SU-DHL-6 (cell line): ENCODE results near the gene INVS.
A peak's percentile ranks its signal among the peaks of the same experiment; 100 is the strongest.

Experiments used
- H2AFZ ChIP-seq: fragments of 200-600 bp; sonication (generic); 2 replicates; pipeline ENCODE4 v1.6.1; 2014; ENCODE audit warnings: low read depth, mild to moderate bottlenecking, moderate library complexity, mixed read lengths, antibody characterized with exemption, low read length; ENCODE audit not compliant: severe bottlenecking
- H3F3A ChIP-seq: fragments of 200-600 bp; shearing (Covaris generic); 2 replicates; pipeline ENCODE4 v1.6.0; 2016; ENCODE audit warnings: antibody characterized with exemption, mild to moderate bottlenecking; ENCODE audit not compliant: insufficient read depth
- H3K27ac ChIP-seq: fragments of 200-600 bp; sonication (generic); 2 replicates; pipeline ENCODE4 v1.5.1; 2016; ENCODE audit warnings: low read depth, mild to moderate bottlenecking, low read length, moderate library complexity, mixed read lengths
- H3K27me3 ChIP-seq: fragments of 200-600 bp; sonication (generic), shearing (Covaris generic); 2 replicates; pipeline ENCODE4 v1.6.0; 2014; ENCODE audit warnings: mild to moderate bottlenecking, low read length
- H3K36me3 ChIP-seq: fragments of 200-600 bp; sonication (generic); 2 replicates; pipeline ENCODE4 v1.6.1; 2014; ENCODE audit warnings: mild to moderate bottlenecking, low read length, mixed read lengths
- H3K4me2 ChIP-seq: fragments of 300-600, 200-600 bp; shearing (Covaris generic), sonication (generic); 2 replicates; pipeline ENCODE4 v1.6.0; 2014; ENCODE audit warnings: low read length, low read depth, mild to moderate bottlenecking; ENCODE audit not compliant: poor library complexity, severe bottlenecking
- H3K4me3 ChIP-seq: fragments of 200-600 bp; sonication (generic); 2 replicates; pipeline ENCODE4 v1.5.1; 2014; ENCODE audit warnings: antibody characterized with exemption, low read length, mild to moderate bottlenecking, mixed read lengths; ENCODE audit not compliant: insufficient read depth, poor library complexity, severe bottlenecking
- H3K79me2 ChIP-seq: fragments of 200-600 bp; sonication (generic); 2 replicates; pipeline ENCODE4 v1.6.1; 2014; ENCODE audit warnings: mild to moderate bottlenecking, low read length, moderate library complexity; ENCODE audit not compliant: insufficient read depth
- H3K9ac ChIP-seq: fragments of 200-600 bp; sonication (generic); 2 replicates; pipeline ENCODE4 v1.7.0; 2014; ENCODE audit warnings: mild to moderate bottlenecking, low read length
- H3K9me2 ChIP-seq: fragments of 200-600 bp; sonication (generic); replicated peaks from 2 replicates; pipeline ENCODE4 v1.6.1; 2014; ENCODE audit warnings: low read length; ENCODE audit not compliant: insufficient read depth
- H3K9me3 ChIP-seq: fragments of 200-600 bp; sonication (generic); 2 replicates; pipeline ENCODE4 v1.6.1; 2014; ENCODE audit warnings: low read length, mixed read lengths; ENCODE audit not compliant: insufficient read depth
- H4K20me1 ChIP-seq: fragments of 200-600 bp; sonication (generic); 2 replicates; pipeline ENCODE4 v1.6.1; 2014; ENCODE audit warnings: low read depth, mild to moderate bottlenecking, antibody characterized with exemption, low read length, moderate library complexity, mixed read lengths
- EZH2phosphoT487 ChIP-seq: fragments of 200-600 bp; sonication (generic), shearing (Covaris generic); conservative IDR thresholded peaks from 2 replicates; pipeline ENCODE4 v1.6.1; 2018; ENCODE audit warnings: mild to moderate bottlenecking, antibody characterized with exemption, low read length, moderate library complexity, mixed read lengths
- TF ChIP-seq, protein P1 (sequence below): fragments of 200-600 bp; sonication (generic); IDR thresholded peaks from one replicate; pipeline ENCODE4 v1.5.1; 2017; ENCODE audit warnings: antibody characterized with exemption, mild to moderate bottlenecking, low read length, moderate library complexity; ENCODE audit not compliant: insufficient read depth, poor library complexity, severe bottlenecking

INVS gene

DNA sequence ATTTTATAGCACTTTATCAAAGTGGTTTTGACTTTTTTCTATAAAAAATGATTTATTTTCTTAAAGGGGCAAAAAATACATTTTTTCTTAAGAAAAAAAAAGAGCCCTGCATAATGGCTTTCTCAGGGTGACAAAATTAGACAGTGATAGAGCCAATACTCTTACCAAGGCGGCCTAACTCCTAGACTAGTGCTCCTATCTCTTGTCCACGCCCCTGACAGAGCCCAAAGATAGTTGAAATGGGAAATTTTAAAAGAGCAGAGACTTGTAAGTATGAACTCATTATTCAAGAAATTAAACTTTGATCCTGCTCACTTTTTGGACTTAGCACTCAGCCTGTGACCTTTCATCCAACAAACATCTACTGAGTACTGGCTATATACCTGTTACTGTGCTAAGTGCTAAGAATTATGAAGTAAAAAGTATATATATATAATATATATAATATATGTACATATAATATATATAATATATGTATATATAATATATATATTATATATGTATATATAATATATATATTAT, 1.2 kb downstream of the INVS start:
- H3K4me3 ChIP-seq = peak overlapping the region; percentile 91
- H3K9me2 ChIP-seq = no peaks in the 10 kb centered on the region
- H3K4me2 ChIP-seq = peak overlapping the region; percentile 70
- peaks cover 11% of the 10 kb centered on the region for H3K36me3 ChIP-seq
- TF ChIP-seq EZH2phosphoT487 = no peak
- TF ChIP-seq, protein P1, sequence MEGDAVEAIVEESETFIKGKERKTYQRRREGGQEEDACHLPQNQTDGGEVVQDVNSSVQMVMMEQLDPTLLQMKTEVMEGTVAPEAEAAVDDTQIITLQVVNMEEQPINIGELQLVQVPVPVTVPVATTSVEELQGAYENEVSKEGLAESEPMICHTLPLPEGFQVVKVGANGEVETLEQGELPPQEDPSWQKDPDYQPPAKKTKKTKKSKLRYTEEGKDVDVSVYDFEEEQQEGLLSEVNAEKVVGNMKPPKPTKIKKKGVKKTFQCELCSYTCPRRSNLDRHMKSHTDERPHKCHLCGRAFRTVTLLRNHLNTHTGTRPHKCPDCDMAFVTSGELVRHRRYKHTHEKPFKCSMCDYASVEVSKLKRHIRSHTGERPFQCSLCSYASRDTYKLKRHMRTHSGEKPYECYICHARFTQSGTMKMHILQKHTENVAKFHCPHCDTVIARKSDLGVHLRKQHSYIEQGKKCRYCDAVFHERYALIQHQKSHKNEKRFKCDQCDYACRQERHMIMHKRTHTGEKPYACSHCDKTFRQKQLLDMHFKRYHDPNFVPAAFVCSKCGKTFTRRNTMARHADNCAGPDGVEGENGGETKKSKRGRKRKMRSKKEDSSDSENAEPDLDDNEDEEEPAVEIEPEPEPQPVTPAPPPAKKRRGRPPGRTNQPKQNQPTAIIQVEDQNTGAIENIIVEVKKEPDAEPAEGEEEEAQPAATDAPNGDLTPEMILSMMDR = no peak
- H3K9ac ChIP-seq = peak overlapping the region; percentile 83
- H3K27me3 ChIP-seq = no peaks in the 10 kb centered on the region
- no peaks in the 10 kb centered on the region for H3K9me3 ChIP-seq
- H3K27ac ChIP-seq = peak overlapping the region; percentile 57
- H3K79me2 ChIP-seq = peaks cover 55% of the 10 kb centered on the region
- peaks cover 11% of the 10 kb centered on the region for H3F3A ChIP-seq
- H4K20me1 ChIP-seq = peaks cover 14% of the 10 kb centered on the region
- peak overlapping the region; percentile 54 for H2AFZ ChIP-seq

DNA sequence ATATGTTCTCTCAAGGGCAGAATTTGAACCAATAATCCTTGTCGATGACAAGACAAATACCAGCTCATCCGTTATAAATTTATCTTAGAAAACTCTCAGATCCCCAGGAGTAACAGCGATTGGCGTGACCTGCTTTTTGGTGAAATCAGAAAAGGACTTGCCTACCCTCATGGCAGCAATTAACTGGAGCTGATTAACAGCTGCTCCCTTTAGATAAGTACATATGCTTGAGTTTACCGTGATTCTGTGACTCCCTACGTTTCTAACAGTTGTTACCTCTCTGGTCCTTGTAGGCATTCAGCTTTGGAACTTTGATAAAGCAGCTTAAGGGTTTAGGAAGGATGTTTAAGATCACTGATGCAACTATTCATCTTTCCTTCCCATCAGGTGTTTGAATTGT, 2.6 kb downstream of the INVS start:
- peaks cover 41% of the 10 kb centered on the region for H3K79me2 ChIP-seq
- H3K9me2 ChIP-seq = no peaks in the 10 kb centered on the region
- H3K27me3 ChIP-seq = no peaks in the 10 kb centered on the region
- H3K9ac ChIP-seq = no peak overlapping the region
- H2AFZ ChIP-seq = no peak overlapping the region
- peaks cover 21% of the 10 kb centered on the region for H3K36me3 ChIP-seq
- no peak overlapping the region for H3K4me3 ChIP-seq
- no peak overlapping the region for H3K27ac ChIP-seq
- H4K20me1 ChIP-seq = peaks cover 13% of the 10 kb centered on the region
- H3K9me3 ChIP-seq = no peaks in the 10 kb centered on the region
- H3F3A ChIP-seq = peaks cover 1% of the 10 kb centered on the region; the same call in 1 of the 2 replicates
- no peak overlapping the region for H3K4me2 ChIP-seq
- TF ChIP-seq, protein P1 = no peak
- TF ChIP-seq EZH2phosphoT487 = no peak

DNA sequence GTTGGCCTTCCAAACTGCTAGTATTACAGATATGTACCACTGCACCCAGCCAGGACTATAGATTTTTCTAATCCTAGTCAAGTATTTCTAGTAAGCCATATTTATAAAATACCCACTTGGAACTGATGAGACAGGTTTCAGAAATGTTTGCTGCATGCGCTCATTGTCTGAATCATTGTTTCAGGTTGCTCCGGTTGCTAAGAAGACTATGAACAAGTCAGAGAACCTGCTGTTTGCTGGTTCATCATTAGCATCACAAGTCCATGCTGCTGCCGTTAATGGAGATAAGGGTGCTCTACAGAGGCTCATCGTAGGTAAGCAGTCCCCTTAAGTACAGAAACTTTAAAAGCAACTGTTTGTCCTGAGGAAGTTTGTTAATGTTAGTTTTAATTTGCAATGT, 5.3 kb downstream of the INVS start:
- Histone ChIP-seq H3K36me3 (peaks cover 41% of the 10 kb centered on the region; the same call in 1 of the 2 replicates), H4K20me1 (no peaks in the 10 kb centered on the region), H3K27ac (no peak overlapping the region), H3K9me3 (no peaks in the 10 kb centered on the region), H3K4me3 (no peak overlapping the region), H3K9me2 (no peaks in the 10 kb centered on the region), H2AFZ (no peak overlapping the region), H3K79me2 (peaks cover 22% of the 10 kb centered on the region), H3K9ac (no peak overlapping the region), H3K4me2 (no peak overlapping the region), H3K27me3 (no peaks in the 10 kb centered on the region), H3F3A (no peaks in the 10 kb centered on the region; the same call in 1 of the 2 replicates)
- TF ChIP-seq EZH2phosphoT487 = no peak
- TF ChIP-seq, protein P1 = no peak
